ENCODE data around the gene IFT88. TPM values are rescaled to one million over a fixed set of nuclear protein-coding genes. Genes with fewer than 3 reads are reported as not detected.

The IFT88 gene
- total and polyA plus RNA-seq, 2 of the 8 experiments (the other 6 are each of a cell fraction or from before 2014, with no cell fraction given), result 1.7 to 5.8 TPM

GRCh38 chr13:20714563-20715329, 147.8 kb downstream of the IFT88 start:
- no peak overlapping the region for H3K14ac ChIP-seq (ENCODE audit: insufficient read length)
- no peak for FAIRE-seq
- H3K23me2 ChIP-seq (ENCODE audit: low read depth, low read length), result peaks cover 9% of the 10 kb centered on the region; the same call in 1 of the 2 replicates
- H3K36me3 ChIP-seq (ENCODE audit: control insufficient read depth in 2 of 4, insufficient read depth in 4 of 4, low read length in 3 of 4), result no peaks in the 10 kb centered on the region
- H4K5ac ChIP-seq (ENCODE audit: insufficient read length, low read depth, low read length), result no peak overlapping the region
- H2AFZ ChIP-seq (ENCODE audit: low read length), result no peak overlapping the region
- no peak overlapping the region; a peak in 1 of 7 replicates for H3K9ac ChIP-seq (replicated peaks in 1 of 4; ENCODE audit: extremely low read depth in 1 of 4, low read depth in 3 of 4, low read length in 3 of 4)
- no peak overlapping the region for H3K56ac ChIP-seq (replicated peaks; ENCODE audit: insufficient read length, low read depth, low read length)
- H4K91ac ChIP-seq (replicated peaks; ENCODE audit: insufficient read length, low read length), result no peak overlapping the region
- ChIA-PET CTCF (ENCODE audit: partially characterized antibody) (interaction anchor here (0.9 to 4.3 kb wide), 10 partner anchors 8 to 342 kb away, joined by 3 to 26 read pairs (median 4); partner anchors contain the start of gene IL17D), POLR2A (ENCODE audit: partially characterized antibody) (interaction anchor here (0.6 to 1.3 kb wide), 3 partner anchors 9 to 74 kb away, joined by 3 read pairs; partner anchors contain the start of gene EEF1AKMT1)
- no peak overlapping the region for H4K8ac ChIP-seq (ENCODE audit: extremely low read depth, insufficient read depth, low read length)
- H3K18ac ChIP-seq (ENCODE audit: extremely low read depth, low read length), result no peak overlapping the region
- no peak overlapping the region for H2BK15ac ChIP-seq (ENCODE audit: low read length)
- no peak for DNase-seq (ENCODE audit: low read depth in 1 of 2, low spot score in 2 of 2)
- H2BK12ac ChIP-seq (ENCODE audit: low read depth, low read length), result peak overlapping the region; percentile 11
- H3K4ac ChIP-seq (replicated peaks; ENCODE audit: insufficient read length, low read depth, low read length), result no peak overlapping the region
- 91% methylated on average over 9 of the region's 9 CpGs; no CpG with 5 or more reads in 1 of the 2 experiments for WGBS, 2 experiments (ENCODE audit: extremely low coverage in 1 of 2, insufficient coverage in 1 of 2, insufficient read length in 1 of 2, insufficient replicate concordance in 2 of 2, low coverage in 1 of 2, low lambda C conversion rate in 2 of 2, missing lambda C conversion rate in 1 of 2)
- H3K4me3 ChIP-seq (ENCODE audit: extremely low read depth in 1 of 4, insufficient read depth in 2 of 4, low read depth in 3 of 4, low read length in 4 of 4), result no peak overlapping the region
- H3K79me2 ChIP-seq (ENCODE audit: control insufficient read depth in 1 of 2, insufficient read depth in 2 of 2, low read length in 2 of 2), result no peaks in the 10 kb centered on the region
- H3K23ac ChIP-seq (ENCODE audit: insufficient read length), result no peak overlapping the region
- H2BK20ac ChIP-seq (ENCODE audit: low read length), result no peak overlapping the region
- H3K9me3 ChIP-seq (ENCODE audit: insufficient read depth in 2 of 2, low read depth in 1 of 2, low read length in 1 of 2), result no peaks in the 10 kb centered on the region; a peak in 1 of 4 replicates
- H2AK5ac ChIP-seq (ENCODE audit: low read depth, low read length), result no peak overlapping the region
- no peak overlapping the region for H2BK5ac ChIP-seq (ENCODE audit: low read depth, low read length)
- H4K20me1 ChIP-seq (replicated peaks in 1 of 2; ENCODE audit: control insufficient read depth in 1 of 2, insufficient read depth in 2 of 2, low read length in 2 of 2), result peaks cover 0 to 5% of the 10 kb centered on the region in 2 experiments
- H2BK120ac ChIP-seq (replicated peaks; ENCODE audit: low read depth, low read length), result no peak overlapping the region
- H3K79me1 ChIP-seq (ENCODE audit: low read depth, low read length), result no peaks in the 10 kb centered on the region
- no peaks in the 10 kb centered on the region for H3K27me3 ChIP-seq (replicated peaks in 1 of 4; ENCODE audit: control insufficient read depth in 3 of 4, extremely low read depth in 1 of 4, insufficient read depth in 3 of 4, low read length in 3 of 4)
- H3K4me1 ChIP-seq (replicated peaks in 1 of 4; ENCODE audit: control insufficient read depth in 3 of 4, insufficient read depth in 4 of 4, low read length in 3 of 4), result peaks cover 2 to 9% (median 6%) of the 10 kb centered on the region in 4 experiments; a peak in 4 of 7 replicates
- no peak for TF ChIP-seq FOSL1 (IDR thresholded peaks at IDR 0.05; ENCODE audit: insufficient read depth, low read depth, low read length)
- H3K4me2 ChIP-seq (ENCODE audit: insufficient read depth in 1 of 2, low read depth in 2 of 2, low read length in 2 of 2), result no peak overlapping the region
- no peak overlapping the region for H3K27ac ChIP-seq (ENCODE audit: low read depth, low read length)

All from H1 (cell line).